GM10266 (cell line): ENCODE results near the gene ADAM12.

Experiments
- DNase-seq: peaks from one replicate; pipeline ENCODE4 v3.0.0; 2012; ENCODE audit errors: extremely low spot score
- CTCF ChIP-seq: IDR thresholded peaks from 2 replicates; pipeline ENCODE4 v1.5.1; 2012; ENCODE audit warnings: mild to moderate bottlenecking, low read depth; ENCODE audit not compliant: control insufficient read depth, insufficient read depth; ENCODE audit errors: missing control alignments

Gene ADAM12

GRCh38 chr10:126108693-126109092, 279.6 kb downstream of the ADAM12 start:
- no peak for TF ChIP-seq CTCF
- no peak for DNase-seq

- no peak for DNase-seq
- no peak for TF ChIP-seq CTCF
Observed at GRCh38 chr10:126104767-126105166, 283.5 kb downstream of the ADAM12 start.

- no peak for DNase-seq
- no peak for TF ChIP-seq CTCF
Observed at GRCh38 chr10:126102636-126103035, 285.6 kb downstream of the ADAM12 start.

- TF ChIP-seq CTCF = no peak
- peak; percentile 30 for DNase-seq
Observed at GRCh38 chr10:126101736-126102135, 286.5 kb downstream of the ADAM12 start.

GRCh38 chr10:126101325-126101724, 287.0 kb downstream of the ADAM12 start:
- no peak for DNase-seq
- TF ChIP-seq CTCF = no peak

- DNase-seq = no peak
- TF ChIP-seq CTCF = no peak
Observed at GRCh38 chr10:126099366-126099765, 288.9 kb downstream of the ADAM12 start.

- DNase-seq = no peak
- TF ChIP-seq CTCF = no peak
Observed at GRCh38 chr10:126098226-126098581, 290.1 kb downstream of the ADAM12 start.
